Panc1 (cell line): Measurements from ENCODE around the gene CDH13.

Source experiments
- POLR2AphosphoS5 ChIP-seq: IDR thresholded peaks from 2 replicates; pipeline ENCODE4 v1.6.1; 2012; ENCODE audit warnings: mild to moderate bottlenecking, low read depth, low read length, moderate library complexity
- TF ChIP-seq, protein P1 (sequence below): fragments of 450-650 bp; IDR thresholded peaks from 2 replicates; pipeline ENCODE4 v1.5.1; 2017; ENCODE audit warnings: mild to moderate bottlenecking

DNA sequence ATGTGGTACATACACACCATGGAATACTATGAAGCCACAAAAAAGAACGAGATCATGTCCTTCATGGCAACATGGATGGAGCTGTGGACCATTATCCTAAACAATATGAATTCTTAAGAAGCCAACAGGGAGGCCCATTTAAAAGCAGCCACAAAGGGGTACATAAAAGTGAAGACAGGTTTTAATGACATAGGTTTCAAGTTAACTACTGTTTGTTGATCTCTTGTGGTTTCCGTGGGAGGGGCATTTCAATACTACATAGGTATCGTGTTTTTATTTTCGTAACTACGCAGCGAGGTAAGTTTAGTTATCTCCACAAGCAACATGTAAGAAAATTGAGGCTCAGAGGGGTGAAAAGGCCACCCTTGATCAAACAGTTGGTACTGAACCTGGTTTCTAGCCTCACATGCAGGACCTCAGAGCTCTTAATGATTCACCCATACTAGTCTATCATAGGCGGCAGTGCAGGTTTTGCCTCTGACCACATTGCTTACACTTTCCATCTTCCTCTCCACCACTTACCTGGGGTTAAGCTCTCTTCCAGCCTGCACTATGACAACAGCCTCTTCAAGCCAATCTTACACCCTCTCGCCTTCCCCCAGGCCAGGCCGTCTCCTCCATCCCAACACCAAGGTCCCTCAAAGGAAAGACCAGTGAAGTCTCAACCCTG lies 646.9 kb downstream of the CDH13 start:
- TF ChIP-seq, protein P1, sequence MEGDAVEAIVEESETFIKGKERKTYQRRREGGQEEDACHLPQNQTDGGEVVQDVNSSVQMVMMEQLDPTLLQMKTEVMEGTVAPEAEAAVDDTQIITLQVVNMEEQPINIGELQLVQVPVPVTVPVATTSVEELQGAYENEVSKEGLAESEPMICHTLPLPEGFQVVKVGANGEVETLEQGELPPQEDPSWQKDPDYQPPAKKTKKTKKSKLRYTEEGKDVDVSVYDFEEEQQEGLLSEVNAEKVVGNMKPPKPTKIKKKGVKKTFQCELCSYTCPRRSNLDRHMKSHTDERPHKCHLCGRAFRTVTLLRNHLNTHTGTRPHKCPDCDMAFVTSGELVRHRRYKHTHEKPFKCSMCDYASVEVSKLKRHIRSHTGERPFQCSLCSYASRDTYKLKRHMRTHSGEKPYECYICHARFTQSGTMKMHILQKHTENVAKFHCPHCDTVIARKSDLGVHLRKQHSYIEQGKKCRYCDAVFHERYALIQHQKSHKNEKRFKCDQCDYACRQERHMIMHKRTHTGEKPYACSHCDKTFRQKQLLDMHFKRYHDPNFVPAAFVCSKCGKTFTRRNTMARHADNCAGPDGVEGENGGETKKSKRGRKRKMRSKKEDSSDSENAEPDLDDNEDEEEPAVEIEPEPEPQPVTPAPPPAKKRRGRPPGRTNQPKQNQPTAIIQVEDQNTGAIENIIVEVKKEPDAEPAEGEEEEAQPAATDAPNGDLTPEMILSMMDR: no peak
- no peak for TF ChIP-seq POLR2AphosphoS5
